GM18517 (cell line): ENCODE data around the gene BRF1.

Source experiments
- ATAC-seq: cut with Tn5 transposase; IDR thresholded peaks from one replicate; pipeline ENCODE4 v1.9.1; 2021; ENCODE audit warnings: mild to moderate bottlenecking, moderate library complexity; ENCODE audit not compliant: unreplicated experiment

The BRF1 gene

DNA sequence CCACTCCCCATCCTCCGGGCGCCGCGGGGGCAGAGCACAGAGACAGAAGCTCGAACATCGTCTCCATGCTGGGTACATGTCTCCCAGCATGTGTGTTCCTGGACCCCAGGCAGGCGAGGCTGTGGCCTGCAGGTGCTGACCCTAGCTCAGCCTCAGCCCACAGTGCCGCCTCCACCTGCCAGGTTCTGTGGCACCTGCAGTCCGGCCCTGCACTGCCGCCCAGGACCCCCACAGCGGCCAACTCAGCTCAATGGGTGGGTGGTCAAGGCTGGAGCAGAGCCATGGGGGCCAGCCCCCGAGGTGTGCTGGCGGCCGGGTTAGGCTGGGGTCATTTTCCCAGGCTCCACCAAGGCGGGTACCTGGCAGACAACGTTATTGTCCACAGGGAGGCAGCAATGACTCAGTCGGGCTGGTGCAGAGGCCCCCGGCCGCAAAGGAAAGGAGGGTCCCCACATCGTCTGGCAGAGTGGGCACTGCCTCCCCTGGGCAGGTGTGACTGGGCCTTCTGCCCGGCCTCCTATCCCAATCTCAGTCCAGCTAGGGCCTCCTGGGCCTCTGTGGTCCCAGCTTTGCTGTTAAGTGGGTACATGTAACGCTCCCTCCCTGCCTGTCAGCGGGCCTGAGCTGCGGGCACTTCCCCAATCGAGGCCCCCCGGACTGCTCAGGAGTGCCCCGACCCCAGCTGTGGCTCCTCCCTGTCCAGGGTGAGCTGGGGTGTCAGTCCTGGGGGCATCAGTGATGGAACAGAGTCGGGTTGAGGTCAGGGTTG, 99.5 kb downstream of the BRF1 start:
- no peak for ATAC-seq

DNA sequence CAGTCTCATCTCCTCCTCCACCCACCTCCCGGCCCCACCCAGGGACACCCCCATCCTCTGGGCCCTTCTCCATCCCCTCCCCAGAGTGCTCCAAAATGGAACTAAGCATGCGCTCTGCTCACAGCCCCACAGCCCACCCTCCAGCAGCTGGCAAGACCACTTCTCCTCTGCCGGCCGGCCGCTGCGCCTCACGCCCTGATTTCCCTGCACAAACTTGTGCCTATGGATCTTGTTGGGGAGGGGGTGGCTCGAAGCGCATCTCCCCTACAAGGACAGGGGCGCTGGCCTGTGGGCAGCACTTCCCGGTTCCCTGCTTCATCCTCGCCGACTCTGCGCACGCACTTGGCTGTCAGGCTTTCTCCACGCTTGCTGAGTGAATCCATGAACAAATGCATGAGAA, 100.2 kb downstream of the BRF1 start:
- no peak for ATAC-seq

DNA sequence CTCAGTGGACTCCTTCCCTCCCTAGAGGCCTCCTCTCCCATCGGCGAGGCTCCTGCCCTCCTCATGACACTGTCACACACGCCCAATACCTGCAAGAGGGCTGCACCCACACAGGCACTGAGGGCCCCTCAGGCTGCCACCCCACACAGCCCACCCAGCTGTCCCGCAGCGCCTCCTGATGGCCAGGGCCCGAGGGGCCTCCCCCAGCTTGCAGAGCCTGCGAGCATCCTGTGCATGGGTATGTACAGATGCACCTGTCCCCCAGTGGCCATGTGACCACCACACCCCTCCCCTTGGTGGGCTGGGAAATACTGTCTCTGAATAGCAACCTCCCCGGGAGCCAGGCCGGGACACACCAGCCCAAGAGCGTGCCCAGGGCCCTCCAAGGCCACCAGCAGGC, 100.7 kb downstream of the BRF1 start:
- no peak for ATAC-seq

DNA sequence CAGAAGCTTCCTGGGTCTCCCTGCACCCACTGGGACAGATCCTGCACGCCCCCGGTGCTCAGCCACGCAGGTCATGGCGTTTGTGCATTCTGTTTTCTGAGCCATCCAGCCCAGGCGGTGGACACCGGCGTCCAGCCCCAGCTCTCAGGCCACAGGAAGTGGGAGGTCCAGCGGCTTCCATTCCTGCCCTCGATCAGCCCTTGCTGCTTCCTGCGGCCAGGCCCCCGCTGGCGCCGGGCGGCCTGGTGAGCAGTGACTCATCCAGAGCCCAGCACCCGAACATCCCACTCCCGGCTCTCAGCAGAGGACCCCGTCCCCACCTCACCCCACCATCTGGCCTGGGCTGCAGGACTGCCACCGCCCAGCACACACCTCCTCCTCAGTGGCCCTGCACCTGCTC, 101.7 kb downstream of the BRF1 start:
- no peak for ATAC-seq

DNA sequence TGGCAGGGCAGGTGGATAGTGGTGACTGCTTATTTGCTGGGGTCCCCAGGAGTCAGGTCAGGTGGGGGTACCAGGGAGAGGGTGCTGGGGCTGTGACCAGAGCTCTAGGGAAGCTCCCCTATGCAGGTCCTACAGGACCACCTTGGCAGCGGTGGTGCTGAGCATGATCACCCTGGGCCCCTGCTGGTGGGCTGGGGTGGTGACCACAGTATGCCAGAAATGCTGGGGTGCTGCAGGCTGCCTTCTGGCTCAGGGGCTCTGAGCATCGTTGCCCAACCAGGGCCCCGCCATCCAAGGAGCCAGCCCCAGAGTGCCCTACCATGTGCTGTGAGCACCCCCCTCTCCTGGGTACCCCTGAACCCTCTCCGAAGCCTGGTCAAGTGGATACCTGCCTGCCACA, 102.2 kb downstream of the BRF1 start:
- no peak for ATAC-seq

DNA sequence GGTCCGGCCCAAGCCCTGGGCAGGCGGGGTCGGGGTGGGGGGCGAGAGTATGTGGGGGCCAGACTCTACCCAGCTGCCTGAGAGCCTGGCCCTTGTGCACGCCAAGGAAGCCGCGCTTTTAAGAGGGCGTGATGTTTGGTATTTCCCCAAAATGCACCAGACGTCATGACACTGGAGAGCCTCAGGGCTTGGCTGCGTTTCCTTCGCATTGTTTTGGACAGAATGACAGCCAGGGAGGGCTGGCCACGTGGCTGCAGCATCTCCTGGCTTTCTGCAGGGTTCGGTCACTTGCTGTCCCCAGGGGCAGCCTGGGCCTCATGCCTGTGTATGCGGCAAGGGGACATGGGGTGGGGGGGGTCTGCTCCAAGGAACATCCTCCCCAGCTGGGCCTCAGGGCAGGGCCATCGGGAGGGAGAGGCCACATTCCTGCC, 103.6 kb downstream of the BRF1 start:
- ATAC-seq: no peak

DNA sequence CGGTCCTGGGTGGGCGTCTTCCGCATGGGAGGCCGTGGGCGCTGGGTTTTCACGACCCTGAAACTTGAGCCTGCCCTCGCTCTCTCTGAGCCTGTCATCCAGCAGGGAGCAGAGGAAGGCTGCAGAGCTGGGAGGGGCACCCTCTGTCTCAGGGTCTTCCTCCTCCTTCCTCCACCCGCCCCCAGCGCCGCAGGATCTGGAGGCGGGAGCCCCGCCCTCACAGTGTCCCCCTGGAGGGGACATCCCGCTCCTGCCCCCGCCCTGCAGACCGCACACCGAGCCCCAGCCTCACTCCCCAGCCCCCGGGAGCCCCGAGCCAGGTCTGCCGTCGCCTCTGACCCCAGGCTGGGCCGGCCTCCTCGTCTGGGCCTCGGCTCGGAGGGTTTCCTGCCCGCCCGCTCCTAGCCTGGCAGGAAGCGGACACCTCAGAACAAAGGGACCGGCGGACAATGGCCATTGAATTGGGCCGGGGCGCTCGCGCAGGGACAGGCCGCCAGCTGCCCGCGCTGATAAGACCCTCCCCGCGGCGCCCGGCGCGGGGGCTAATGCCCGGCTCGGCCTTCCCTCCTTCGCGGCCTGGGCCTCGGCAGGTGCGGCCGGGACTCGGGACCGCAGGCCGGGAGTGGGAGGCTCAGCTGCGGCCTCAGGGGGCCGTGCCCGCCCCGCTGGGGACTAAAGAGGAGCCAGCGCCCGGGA, 104.4 kb downstream of the BRF1 start:
- no peak for ATAC-seq

DNA sequence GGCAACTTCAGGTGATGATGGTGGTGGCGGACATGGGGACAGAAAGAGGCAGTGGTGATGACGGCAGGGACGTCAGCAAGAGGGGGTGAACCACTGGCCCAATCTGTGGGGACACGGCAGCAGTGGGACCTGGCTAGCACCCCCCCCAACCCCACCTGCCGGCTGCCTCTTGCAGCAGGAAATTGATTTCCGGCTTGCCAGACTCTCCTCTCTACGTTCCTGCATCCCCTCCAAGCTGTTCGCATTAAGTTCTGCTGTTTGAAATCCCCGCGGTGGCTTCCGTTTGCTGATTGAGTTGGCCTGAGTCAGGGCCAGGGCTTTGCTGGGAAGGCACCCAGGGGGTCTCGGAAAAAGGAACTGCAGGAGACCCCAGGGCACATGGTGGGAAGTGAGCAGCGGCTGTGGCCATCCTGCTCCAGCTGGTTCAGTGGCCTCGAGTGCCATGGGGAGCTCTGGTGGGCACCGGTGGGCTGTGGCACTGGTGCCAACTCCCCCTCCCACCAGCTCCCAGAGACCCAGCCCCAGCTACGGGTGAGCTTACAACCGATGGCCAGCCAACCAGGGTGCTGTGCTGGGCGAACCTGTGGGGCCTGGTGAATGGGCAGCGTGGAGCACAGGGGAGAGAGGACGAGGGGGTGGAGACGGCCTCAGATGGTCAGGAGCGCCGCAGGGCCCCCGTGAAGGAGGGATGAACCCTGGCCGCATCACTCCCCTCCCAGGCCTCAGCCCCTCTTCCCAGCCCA, 105.1 kb downstream of the BRF1 start:
- ATAC-seq: no peak

DNA sequence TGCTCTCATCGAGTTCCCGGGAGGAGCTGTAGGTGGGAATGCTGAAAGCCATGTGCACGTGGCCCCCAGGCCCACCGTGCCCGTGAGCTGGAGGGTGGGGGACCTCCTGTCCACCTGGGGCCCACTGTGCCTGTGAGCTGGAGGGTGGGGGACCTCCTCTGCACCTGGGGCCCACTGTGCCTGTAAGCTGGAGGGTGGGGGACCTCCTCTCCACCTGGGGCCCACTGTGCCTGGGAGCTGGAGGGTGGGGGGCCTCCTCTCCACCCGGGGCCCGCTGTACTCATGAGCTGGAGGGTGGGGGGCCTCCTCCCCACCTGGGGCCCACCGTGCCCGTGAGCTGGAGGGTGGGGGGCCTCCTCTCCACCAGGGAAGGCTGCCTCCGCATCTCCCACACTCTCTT, 105.8 kb downstream of the BRF1 start:
- ATAC-seq: no peak

DNA sequence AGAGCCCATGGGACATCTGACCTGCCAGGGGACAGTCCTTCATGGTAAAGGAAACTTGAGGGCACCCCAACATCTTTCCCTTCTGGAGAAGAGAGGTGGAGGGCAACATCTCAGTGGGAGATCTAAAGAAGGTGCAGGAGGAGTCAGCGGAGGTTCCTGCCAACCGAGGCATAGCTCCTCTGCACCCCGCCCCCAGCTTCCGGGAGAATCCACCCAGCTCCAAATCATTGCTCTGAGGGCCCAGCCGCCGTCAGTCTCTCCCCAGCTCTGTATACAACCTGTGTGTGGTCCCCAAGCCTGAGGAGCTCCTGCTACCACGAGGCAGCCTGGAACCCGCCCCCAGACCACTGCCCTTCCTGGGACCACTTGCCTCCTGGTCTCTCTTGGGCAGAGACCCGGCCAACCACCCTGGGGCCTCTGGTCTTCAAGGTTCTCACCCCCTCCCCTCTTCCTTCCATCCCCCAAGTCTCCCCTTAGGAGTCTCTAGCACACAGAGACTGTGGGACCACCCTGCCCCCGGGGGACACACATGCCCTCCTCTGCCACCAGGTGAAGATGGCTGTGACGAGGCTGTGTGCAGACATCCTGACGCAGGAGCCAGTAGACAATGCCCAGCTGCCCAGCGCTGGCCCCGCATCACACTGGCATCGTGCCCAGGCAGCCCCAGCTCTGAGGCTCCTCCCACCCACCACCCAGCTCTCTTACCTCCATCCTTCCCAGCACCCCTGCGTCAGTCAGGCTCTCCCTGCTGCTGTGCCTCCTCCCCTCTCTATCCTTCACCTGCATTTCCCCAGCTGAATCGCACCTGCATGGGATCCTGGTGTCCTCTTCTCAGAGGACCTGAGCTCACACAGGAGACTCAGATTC, 106.7 kb downstream of the BRF1 start:
- ATAC-seq: no peak

DNA sequence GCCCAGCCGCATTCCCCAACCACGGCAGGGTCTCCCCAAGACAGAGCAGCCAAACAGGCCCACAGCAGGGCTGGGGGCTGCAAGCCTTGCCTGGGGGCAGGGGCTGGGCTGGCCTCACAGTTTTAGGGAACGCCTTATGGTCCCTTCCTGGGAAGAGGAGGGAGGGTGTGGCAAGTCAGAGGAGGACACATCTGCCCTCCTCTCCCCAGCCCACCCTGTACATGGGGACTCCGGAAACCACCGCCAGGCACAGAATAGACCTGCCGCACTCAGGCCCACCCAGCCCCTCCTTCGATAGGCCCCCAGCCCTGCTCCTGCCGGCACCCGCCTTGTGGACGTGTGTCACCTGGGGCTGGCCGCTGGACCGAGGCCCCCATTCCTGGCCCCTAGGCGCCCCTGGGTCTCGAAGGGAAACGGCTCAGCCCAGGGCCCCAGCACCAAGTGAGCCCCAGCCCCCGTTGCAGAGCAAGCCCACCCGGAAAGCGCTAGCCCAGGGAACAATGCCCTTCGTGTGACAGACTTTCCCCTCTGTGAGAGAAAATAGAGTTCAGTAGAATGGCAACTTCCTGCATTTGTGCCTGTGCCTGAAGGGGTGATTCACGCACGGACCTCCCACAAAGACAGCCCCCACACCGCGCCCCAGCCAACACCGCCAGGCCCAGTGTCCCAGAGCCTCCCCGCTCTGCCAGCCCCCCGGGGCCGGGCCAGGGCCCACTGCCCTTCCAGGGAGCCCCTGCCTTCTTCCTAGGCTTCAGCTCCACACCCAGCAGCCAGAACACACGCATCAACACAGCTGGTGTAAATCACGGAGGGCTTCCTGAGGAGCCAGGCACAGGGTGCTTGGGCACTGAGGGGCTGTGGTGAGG, 107.7 kb downstream of the BRF1 start:
- no peak for ATAC-seq

DNA sequence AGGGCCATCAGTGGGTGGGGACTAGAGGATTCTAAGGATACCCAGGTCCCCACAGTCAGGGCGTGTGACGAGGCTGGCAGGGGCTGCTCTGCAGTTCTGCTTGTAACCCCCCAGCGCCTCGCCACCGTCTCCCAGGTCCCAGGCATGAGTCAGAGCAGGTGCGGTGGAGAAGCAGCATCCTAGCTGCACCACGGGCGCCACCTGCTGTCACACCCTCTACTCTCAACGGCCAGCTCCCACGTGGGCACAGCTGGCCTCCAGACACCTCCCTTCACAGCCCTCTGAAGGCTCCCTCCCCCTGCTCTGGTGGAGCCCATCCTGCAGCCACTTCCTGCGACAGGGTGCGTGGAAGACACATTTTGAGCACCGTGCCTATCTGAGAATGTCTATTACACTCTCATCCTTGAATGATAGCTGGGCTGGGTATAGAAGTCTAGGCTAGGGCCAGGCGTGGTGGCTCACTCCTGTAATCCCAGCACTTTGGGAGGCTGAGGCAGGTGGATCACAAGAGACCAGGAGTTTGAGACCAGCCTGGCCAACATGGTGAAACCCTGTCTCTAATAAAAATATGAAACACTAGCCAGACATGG, 112.8 kb downstream of the BRF1 start:
- ATAC-seq: no peak

DNA sequence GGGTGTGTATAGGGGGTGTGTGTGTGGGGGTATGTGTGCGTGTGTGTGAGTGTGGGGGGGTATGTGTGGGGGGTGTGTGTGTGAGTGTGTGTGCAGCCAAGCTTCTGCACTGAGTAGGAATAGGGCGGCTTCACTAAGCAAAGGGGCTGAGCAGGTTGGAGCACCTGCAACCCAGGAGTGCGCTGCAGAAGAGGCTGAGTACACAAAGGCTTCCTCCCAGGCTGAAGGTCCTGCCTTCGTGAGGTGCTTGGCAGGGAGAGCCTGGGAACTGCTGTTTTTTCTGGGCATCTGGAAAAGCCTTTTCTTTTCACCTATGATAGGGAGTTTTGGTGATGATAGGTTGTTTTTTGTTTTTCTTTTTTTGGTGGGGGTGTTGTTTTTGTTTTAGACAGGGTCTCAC, 113.7 kb downstream of the BRF1 start:
- no peak for ATAC-seq

DNA sequence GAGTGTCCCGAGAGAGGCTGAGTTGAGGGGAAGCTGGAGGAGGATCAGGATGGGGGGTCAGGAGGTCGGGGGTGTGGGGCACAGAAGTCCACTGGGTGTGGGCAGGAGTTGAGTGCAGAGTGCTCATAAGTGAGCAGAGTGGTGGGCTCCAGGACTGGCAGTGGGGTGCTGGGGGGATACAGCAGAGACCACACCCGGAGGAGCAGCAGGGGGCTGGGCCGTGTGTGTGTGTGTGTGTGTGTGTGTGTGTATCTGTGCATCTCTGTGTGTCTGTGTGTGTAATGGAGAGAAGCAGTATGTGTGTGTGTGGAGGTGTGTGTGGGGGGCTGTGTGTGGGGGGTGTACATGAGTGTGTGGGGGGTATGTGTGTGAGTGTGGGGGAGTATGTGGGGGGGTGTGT, 114.8 kb downstream of the BRF1 start:
- no peak for ATAC-seq

DNA sequence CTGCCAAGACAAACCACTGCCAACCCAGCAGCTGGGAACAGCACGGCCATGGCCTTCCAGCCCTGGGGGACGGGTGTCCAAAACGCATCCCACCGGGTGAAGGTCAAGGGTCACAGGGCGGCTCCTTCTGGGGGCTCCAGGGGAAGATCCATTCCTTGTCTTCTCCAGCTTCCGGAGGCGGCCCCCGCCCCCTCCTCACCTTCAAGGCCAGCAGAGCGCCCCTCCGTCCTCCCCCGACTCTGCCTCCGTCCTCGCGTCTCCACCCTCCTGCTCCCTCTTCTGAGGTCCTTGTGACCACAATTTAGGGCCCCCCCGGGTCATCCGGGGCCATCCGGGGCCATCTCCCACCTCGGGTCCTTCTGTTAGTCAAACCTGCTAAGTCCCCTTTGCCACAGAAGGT, 115.8 kb downstream of the BRF1 start:
- ATAC-seq: no peak

DNA sequence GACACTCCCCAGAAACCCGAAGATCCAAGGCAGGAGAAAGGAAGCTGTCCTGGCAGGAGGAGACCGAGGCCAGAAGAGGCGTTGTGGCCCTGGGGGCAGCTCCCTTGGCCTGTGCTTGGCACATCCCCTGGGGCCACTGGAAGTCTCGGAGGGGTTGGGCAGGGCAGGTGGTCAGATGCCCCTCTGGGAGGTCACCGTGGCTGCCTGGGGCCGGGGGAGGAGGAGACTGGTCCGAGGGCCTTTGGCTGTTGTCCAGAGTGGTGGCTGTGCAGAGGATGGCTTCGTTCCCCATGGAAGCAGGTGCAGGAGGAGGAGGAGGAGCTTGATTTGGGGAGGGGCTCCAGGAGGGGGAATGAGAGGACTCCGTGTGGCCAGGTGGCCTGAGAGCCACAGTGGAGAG, 116.3 kb downstream of the BRF1 start:
- ATAC-seq: no peak

DNA sequence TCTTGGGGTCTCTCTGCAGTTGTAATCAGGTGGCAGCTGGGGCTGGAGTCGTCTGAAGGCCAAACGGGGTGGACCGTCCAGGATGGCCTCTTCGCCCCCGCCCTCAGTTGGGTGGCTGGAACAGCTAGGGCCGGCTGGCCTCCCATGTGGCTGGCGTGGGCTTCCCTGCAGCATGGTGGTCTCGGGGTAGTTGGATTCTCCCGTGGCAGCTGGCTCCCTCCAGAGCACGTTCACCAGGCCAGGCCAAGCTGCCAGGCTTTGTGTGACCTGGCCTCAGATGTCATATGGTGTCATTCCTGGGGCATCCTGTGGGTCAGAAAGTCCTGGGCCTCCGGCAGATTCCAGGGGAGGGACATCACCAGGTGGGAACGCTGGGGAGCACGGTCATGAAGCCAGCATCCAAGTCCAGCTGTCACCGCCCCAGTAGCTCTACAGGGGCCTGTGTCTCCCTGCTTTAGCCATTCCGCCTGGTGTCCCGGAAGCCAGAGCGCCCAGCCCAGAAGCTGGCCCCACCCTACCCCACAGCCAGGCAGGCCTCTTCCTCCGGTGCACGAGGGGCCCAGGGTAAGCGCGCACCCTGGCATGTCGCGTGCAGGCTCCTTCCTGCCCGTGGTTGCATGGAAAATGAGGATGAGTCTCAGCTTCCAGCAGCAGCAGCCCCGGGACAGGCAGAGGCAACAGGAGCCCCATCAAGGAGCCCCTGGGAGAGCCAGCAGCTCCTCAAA, 118.3 kb downstream of the BRF1 start:
- no peak for ATAC-seq

DNA sequence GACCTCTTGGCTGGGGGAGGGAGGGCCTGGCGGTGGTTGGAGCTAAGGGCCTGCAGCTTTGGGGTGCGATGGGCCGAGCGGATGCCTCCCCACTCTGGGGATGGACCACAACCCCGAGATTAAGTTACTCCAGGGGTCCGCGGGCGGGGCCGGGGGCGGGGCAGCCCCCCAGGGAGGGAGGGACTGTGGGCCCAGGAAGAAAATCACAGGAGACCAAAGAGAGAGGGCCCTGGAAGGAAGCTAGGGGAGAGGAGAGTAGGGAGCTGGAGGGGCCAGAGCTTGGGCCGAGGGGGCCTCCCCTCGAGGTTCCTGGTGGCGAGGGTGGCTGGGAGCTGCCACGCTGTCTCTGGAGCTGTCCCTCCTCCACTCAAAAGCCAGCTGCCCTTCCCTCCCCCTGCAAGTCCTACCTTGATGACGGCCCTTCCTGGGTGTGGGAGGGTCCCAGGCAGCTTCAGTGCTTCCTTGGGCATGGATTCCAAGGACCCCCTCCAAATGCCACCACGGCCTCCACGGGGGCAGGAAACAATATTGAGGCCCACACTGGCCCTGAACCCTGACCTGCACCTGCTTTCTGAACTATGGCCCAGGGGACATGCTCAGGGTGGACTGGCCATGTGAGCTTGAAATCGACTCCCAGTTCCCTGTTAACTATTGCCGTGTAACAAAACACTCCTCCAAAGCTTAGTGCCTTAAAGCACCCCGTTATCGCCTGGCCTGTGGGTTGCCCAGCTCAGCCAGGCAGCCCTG, 119.1 kb downstream of the BRF1 start:
- ATAC-seq: no peak
